Left kidney (tissue), 2 donors: ENCODE results near the gene PKLR. TPM values are rescaled to one million over a fixed set of nuclear protein-coding genes. Genes with fewer than 3 reads are reported as not detected.

Experiments used
- DNase-seq: peaks from one replicate; pipeline ENCODE4 v3.0.0-alpha.2; 2013
- polyA plus RNA-seq: library from polyadenylated mRNA; unstranded; fragments of 120-200 nt; gene quantifications from one replicate; pipeline ENCODE4 v1.2.1, GENCODE V29; 2013; ENCODE audit not compliant: insufficient read length

PKLR gene
- polyA plus RNA-seq, 1 donor = 7.6 TPM

- no peak for DNase-seq
These were observed 15.6 kb downstream of the PKLR start for GRCh38 chr1:155285631-155286044.

DNA sequence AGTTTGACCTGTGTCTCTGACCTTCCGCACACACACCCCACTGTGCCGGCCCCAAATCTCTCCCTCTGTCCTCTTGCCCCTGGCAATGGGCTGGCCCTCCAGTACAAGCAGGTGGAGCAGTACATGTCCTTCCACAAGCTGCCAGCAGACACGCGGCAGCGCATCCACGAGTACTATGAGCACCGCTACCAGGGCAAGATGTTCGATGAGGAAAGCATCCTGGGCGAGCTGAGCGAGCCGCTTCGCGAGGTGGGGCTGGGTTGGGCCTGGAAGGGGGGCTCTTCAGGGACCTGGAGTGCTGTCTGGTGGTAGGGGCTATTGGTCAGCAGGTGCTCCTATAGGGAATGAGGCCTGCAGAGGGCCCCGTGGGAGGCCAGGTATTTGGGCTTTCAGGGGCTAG, 16.2 kb downstream of the PKLR start:
- DNase-seq = no peak

GRCh38 chr1:155284476-155284875, 16.8 kb downstream of the PKLR start:
- DNase-seq = no peak

DNA sequence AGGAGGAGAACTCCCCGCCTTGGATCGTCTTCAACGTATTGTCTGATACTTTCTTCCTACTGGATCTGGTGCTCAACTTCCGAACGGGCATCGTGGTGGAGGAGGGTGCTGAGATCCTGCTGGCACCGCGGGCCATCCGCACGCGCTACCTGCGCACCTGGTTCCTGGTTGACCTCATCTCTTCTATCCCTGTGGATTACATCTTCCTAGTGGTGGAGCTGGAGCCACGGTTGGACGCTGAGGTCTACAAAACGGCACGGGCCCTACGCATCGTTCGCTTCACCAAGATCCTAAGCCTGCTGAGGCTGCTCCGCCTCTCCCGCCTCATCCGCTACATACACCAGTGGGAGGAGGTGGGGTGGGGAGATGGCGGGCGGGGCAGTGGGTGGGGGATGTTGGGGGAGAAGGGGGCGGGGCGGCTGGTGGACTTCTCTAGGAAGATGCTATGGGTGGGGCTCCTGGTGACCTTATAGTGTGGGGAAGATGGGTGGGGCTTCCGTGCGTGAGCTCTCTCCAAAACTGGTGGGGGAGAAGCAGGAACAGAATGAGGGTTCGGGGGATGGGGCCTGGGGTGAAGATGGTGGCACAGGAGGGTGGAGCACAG, 18.6 kb downstream of the PKLR start:
- no peak for DNase-seq

GRCh38 chr1:155279268-155279667, 22.0 kb downstream of the PKLR start:
- no peak for DNase-seq

- no peak for DNase-seq
These were observed 22.5 kb downstream of the PKLR start for GRCh38 chr1:155278689-155279160.

- peak; percentile 77 for DNase-seq
These were observed 23.1 kb downstream of the PKLR start for GRCh38 chr1:155277902-155278688.

DNA sequence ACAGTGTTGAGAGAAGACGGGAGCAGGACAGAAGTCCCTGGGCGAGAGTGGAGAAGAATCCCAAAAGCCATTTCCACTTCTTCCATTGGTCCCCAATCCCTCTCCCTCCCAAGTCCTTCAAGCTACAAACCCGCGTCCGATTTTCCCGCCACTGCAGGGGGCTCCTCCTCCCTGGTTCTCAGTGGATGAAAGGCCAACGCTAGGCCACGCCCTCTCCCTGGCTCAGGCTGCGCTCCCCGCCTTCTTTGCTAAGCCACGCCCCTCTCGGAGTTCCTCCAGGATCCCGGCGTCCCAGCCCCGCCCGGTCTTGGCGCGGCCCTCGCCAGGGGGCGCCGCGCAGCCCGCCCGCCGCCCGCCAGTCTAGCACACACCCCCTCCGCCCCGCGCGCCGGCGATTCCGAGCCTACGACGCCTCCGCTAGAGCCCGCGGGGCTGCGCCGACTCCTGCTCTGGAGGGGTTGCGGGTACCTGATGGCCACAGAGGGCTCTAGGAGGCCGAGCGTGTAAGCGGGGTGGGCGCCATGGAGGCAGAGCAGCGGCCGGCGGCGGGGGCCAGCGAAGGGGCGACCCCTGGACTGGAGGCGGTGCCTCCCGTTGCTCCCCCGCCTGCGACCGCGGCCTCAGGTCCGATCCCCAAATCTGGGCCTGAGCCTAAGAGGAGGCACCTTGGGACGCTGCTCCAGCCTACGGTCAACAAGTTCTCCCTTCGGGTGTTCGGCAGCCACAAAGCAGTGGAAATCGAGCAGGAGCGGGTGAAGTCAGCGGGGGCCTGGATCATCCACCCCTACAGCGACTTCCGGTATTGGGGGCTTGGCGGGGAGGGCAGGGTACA, 24.0 kb downstream of the PKLR start, which contains the start of gene HCN3:
TSS of gene HCN3 (plus strand) at position 394 of the 832 bp plus-strand sequence. CDS start at position 522, 128 bp downstream.
- DNase-seq = peak; percentile 97

- DNase-seq = peak; percentile 93
These were observed 27.6 kb downstream of the PKLR start, which contains the start of gene CLK2 for GRCh38 chr1:155273343-155274245. CLK2 (minus strand) TSS chr1:155273504; CDS start chr1:155270977, 2,527 bp downstream.

GRCh38 chr1:155272466-155273342, 28.5 kb downstream of the PKLR start:
- DNase-seq = no peak

DNA sequence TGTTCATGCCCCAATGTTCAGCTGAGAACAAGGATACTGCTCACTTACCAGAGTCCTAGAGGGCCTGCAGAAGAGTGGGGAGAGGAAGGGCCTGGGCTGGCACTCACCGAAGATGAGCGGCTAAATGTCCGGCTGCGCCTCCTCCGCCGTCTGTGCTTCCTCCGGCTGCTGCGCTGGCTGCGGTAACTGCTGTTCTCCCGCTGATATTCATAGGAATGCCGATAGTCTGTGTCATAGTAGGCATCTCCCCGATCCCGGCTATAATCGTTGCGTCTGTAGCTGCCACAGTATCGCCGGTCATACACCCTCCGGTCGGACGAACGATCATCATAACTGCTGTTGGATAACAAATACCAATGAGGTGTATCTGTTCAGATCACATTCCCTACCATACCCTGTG, 31.9 kb downstream of the PKLR start:
- DNase-seq = no peak

DNA sequence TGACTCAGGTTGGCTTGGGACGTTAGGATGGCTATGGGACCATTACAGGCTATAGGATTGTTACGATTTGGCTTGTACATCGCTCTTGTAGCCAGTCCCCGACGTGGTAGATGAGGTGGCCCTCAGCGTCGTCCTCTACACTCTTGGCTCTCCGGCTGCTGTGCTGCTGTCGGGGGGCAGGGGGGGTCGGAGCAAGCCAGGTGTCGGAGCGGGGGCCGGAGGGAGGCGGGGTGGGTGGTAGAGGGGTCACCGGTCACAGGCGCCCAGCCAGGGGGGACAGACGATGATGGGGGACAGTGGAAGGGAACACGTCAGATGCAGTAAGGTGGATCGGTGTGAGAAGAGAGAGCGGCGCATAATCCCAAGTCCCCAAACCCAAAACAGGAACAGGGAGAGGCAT, 32.6 kb downstream of the PKLR start:
- no peak for DNase-seq

DNA sequence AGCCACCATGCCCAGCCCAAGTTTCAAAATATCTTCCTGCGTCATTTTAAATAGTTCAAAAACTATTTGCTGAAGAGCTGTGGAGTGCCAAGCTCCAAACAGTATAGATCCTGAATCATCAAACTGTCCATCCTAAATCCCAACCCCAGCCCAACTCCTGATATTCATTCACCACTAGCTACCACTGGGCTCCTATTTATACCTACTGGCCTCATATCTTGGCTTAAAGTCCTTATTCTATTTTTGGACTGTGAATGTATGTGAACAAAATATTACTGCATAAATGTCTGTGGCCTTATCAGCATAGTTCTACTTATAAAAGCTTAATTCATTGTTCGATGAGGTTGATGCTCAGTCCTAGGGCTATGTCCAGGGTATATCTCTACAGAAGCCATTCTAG, 33.9 kb downstream of the PKLR start:
- DNase-seq = no peak

DNA sequence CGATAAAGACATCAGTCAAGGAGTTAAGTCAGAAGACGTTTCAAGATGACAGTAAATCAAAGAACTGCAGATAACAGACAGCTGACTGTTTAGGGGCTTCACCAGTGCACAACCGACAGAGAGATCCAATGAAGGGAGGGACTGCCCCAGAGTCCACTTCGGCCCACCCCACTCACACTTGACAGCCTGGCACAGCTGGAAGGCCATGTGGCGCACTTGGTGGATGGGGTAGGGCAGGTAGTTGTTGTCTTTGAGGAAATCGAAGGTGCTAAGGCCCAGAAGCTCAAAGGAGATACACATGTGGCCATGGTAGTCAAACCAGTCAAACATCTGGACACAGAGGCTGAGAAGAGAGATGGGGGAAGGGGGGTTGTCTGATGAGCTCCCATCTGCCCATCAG, 34.7 kb downstream of the PKLR start:
- no peak for DNase-seq

DNA sequence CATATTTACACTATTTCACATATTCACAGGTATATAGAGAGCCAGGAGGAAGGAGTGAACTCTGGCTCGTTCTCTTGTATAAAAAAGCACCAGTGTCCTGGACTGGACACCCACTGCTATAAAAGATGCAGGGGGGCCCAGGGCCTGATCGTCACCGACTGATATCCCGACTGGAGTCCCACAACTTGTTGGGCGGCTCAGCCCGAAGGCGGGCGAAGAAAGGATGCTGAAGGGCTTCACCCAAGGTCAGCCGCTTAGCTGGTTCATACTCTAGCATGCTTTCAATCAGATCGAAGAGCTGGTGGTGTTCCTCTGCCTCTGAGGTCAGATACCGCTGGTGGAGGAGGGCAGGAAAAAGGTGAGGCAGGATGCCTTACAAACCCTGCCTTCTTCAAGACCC, 38.2 kb downstream of the PKLR start:
- DNase-seq = no peak

GRCh38 chr1:155261852-155262673, 39.2 kb downstream of the PKLR start, which contains the start of gene SCAMP3:
SCAMP3 (minus strand) TSS chr1:155262360; CDS start chr1:155262151, 209 bp downstream.
- peak; percentile 97 for DNase-seq

DNA sequence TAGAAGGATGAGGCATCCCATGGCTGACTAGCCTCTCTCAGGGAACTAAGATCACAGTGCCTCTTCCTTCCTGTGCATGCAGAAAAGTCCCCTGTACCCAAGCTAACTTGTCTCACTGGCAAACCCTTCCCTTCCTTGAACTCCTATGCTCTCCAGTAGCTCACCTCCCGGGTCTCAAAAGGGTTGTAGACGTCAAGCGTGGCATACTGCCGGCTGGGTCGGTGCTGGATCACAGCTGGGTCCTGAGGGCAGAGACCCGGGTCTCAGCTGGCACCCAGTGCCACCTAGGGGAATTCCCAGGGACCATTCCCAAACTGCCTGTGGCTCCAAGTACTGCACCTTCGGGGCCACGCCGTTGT, 39.8 kb downstream of the PKLR start:
- DNase-seq = no peak

- DNase-seq = no peak
These were observed 41.0 kb downstream of the PKLR start for GRCh38 chr1:155260276-155260675.

DNA sequence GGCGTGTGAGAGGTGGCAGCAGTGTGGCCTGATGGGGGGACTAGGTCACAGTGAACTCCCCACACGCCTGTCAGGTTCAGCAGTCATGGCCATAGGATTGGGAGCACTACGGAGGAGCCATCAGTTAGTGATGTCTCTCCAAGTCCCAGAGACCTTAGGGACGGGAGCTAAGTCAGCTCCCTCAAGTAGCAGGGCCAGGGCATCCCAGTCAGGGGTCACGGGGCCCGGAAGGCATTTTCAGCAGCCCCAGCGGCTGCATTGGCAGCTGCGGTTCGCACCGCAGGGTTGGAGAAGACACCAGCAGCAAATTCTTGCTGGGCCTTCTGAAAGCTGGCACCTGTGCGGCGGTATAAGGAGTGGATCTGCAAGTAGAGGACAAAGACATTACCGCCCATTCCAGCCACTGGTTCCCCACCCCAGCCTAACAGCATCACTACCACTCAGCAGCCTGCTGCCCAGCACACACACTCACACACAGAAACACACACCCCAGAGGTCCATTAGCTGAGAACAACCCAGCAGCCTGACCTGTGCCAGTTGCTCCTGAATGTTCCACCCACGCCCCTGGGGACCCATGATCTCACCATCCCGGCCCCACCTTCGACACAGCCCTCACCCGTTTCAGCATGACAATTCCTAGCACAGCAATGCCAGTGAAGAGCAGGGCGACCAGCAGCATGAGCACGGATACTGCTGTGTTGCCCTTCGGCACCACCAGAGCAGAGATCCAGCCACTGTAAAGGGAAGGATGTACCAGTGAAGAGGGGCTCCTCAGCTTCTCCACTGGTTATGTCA, 45.0 kb downstream of the PKLR start:
- DNase-seq = no peak
